DMS79 treated with DMSO at 0.1 percent for 48 hours (cell line): ENCODE results near the gene KIF23.

Experiments used
- DNase-seq: peaks from one replicate; lab custom pipeline; 2025; lab: John Stamatoyannopoulos, UW

KIF23 gene

DNA sequence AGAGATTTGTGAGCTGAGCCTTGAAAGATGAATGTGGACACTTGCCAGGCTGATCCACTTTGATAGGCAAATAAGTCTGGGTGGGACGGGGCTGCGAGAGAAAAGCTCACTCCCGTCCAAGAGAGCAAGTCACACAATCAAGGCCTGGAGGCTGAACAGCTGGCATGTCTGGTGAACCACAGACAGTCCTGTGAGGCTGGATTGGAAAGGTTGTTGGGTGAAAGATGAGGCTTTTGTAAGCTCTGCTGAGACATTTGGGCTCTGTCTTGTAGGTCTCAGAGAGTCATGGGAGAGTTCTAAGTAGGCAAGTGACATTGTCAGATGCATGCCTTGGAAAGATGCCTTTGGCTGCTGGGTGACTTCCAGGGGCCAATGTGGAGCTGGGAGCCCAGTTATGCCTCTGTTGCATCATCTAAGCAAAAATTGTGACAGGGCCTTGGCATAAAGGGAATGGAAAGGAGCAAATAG lies 76.9 kb downstream of the KIF23 start:
- no peak for DNase-seq

DNA sequence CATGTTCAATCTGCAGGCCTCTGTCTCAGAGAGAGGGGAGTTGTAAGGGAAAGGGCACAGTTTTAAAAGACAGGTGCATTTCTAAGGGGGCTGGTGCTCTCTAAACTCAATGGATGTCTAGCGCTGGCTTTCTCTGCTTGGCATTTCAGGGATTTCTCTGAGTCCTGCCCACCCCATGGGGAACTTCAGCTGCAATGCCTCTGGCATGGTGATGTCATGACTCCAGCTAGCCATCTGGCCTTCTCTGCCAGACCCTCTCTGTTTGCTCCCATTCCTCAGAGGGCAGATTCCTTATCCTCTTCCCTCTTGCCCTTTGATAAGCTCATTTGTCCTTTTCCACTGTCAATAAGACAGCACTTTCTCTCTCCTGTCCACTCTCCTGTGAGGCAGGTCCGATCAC lies 79.3 kb downstream of the KIF23 start:
- no peak for DNase-seq

DNA sequence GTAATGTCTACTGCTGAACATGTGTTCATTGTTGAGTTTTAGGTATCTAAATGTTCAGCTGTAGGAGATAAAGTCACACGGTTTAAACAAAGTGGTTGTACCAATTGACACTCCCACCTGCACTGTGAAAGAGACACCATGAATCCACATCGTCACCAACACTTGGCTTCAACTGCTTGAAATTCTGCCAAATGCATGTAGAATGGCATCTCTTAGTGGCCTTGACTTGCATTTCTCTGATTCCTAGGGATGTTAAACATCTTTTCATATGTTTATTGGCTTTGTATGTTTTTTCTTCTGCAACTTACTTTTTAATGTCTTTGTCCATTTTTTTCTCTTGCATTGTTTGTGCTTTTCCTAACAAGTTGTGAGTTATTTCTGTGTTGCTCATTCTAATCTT lies 81.9 kb downstream of the KIF23 start:
- DNase-seq = no peak

DNA sequence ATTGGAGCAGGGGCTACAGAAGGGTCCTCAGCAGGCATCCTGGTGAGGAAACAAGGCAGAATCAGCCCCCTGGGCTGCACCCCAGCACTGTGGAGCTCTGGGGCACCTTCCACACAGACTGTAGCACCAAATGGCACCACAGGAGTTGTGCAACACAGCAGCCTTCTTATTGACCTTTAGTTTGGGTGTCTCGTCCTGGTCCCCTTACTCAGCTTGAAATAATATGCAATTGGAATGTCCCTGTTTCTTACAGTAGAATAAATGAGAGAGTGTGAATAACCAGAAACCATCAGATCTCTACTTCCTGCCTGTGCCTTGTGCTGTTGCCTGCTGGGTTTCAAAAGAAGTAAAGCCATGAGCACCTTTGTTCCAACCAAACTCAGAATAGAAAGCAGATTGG lies 82.9 kb downstream of the KIF23 start:
- no peak for DNase-seq

DNA sequence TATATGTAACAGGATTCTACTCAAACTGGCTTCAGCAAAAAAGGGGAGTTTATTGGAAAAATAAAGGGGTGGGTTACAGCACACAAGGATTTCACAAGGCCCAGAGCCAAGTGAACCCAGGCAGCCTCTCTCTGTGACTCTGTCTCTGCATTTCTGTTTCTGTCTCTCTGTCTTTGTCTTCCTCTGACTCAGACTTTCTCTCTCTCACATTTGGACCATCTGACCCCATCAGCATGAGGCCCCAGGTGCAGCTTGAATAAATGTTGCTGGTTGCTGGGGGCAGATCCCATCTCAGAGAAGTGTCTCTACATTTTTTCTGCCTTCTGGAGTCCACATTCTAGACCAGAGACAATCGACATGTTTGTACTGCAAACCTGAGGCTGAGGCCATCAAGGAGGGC lies 83.5 kb downstream of the KIF23 start:
- no peak for DNase-seq
